ENCODE results near the gene NAA38.

NAA38 gene

DNA sequence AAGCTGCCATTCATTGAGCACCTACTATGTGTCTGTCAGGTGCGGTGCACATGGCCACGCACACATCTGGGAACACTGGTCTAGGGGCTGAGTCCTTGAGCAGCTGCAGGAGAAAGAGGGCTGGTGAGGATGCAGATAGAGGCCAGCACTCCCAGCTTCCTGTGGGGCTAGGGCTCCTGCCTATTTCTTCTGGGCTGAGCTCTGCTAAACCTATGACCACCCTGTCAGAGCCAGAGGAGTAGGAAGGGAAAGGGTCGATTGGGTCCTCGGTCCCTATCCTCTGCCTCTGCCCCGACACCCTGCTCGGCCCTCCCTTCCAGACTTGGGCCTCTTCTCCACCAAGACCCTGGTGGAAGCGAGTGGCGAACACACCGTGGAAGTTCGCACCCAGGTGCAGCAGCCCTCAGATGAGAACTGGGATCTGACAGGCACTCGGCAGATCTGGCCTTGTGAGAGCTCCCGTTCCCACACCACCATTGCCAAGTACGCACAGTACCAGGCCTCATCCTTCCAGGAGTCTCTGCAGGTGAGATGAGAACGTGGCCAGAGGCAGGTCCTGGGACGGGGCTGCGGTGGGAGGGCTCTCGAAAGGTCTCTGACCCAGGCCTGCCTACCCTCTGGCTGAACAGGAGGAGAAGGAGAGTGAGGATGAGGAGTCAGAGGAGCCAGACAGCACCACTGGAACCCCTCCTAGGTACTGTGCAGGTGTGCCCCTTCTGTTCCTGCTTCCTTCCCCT lies 6.5 kb downstream of the NAA38 start:
- H3K9me3 ChIP-seq (ENCODE audit: insufficient read depth, low read length): no peaks in the 10 kb centered on the region
- peaks cover 18% of the 10 kb centered on the region for H3K79me2 ChIP-seq (ENCODE audit: low read length)
- H3K4me2 ChIP-seq (ENCODE audit: low read length): peak overlapping the region; percentile 77
- H3K27me3 ChIP-seq (ENCODE audit: low read depth, low read length): no peaks in the 10 kb centered on the region
- no peak overlapping the region for H3K9ac ChIP-seq (ENCODE audit: low read length)
- TF ChIP-seq, protein P1, sequence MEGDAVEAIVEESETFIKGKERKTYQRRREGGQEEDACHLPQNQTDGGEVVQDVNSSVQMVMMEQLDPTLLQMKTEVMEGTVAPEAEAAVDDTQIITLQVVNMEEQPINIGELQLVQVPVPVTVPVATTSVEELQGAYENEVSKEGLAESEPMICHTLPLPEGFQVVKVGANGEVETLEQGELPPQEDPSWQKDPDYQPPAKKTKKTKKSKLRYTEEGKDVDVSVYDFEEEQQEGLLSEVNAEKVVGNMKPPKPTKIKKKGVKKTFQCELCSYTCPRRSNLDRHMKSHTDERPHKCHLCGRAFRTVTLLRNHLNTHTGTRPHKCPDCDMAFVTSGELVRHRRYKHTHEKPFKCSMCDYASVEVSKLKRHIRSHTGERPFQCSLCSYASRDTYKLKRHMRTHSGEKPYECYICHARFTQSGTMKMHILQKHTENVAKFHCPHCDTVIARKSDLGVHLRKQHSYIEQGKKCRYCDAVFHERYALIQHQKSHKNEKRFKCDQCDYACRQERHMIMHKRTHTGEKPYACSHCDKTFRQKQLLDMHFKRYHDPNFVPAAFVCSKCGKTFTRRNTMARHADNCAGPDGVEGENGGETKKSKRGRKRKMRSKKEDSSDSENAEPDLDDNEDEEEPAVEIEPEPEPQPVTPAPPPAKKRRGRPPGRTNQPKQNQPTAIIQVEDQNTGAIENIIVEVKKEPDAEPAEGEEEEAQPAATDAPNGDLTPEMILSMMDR (IDR thresholded peaks at IDR 0.05; ENCODE audit: low read depth, low read length): no peak
- TF ChIP-seq EZH2phosphoT487 (IDR thresholded peaks at IDR 0.05; ENCODE audit: low read depth): no peak
- peak overlapping the region; percentile 11; the same call in 1 of the 2 replicates for H3K27ac ChIP-seq (ENCODE audit: low read length)
- H3K4me1 ChIP-seq (ENCODE audit: low read length): peaks cover 31% of the 10 kb centered on the region
- no peak overlapping the region for H2AFZ ChIP-seq (ENCODE audit: low read depth, low read length)
- H3K36me3 ChIP-seq (replicated peaks; ENCODE audit: low read depth, low read length): peaks cover 33% of the 10 kb centered on the region
- H4K20me1 ChIP-seq (ENCODE audit: insufficient read depth, low read length): peaks cover 24% of the 10 kb centered on the region
- H3K4me3 ChIP-seq (ENCODE audit: low read length): peak overlapping the region; percentile 57

DNA sequence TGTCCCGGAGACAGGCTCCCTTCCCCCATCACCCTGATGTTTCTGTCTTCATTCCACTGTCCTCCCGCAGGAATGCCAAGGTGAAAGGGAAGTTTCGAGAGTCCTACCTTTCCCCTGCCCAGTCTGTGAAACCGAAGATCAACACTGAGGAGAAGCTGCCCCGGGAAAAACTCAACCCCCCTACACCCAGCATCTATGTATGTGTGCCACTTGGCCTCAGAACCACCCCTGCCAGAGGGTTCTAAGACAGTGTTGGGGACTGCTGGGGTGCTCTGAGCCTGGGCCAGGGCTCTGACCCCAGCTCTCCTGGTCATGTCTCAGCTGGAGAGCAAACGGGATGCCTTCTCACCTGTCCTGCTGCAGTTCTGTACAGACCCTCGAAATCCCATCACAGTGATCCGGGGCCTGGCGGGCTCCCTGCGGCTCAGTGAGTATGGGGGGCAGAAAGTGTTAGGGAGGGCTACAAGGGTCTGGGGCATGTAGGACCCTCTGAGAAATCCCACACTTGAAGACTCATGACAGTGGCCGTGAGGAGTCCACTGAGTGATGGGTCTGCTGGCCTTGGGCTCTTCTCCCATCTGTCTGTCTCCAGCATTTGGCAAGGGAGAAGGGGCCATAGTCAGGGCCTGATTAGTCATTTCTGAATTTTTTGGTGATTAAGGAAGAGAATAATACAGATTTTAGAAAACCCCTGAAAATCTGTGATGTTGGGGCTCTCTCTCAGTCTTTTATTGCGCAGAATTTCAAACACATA lies 7.4 kb downstream of the NAA38 start:
- Histone ChIP-seq H3K4me3 (ENCODE audit: low read length) (no peak overlapping the region), H4K20me1 (ENCODE audit: insufficient read depth, low read length) (peaks cover 33% of the 10 kb centered on the region), H3K79me2 (ENCODE audit: low read length) (peaks cover 22% of the 10 kb centered on the region), H2AFZ (ENCODE audit: low read depth, low read length) (no peak overlapping the region), H3K4me2 (ENCODE audit: low read length) (no peak overlapping the region), H3K9ac (ENCODE audit: low read length) (no peak overlapping the region), H3K36me3 (replicated peaks; ENCODE audit: low read depth, low read length) (peaks cover 38% of the 10 kb centered on the region), H3K27ac (ENCODE audit: low read length) (0 out of 2 replicates have a peak overlapping the region, but pooled peaks have one; percentile 11), H3K27me3 (ENCODE audit: low read depth, low read length) (no peaks in the 10 kb centered on the region), H3K4me1 (ENCODE audit: low read length) (peaks cover 31% of the 10 kb centered on the region), H3K9me3 (ENCODE audit: insufficient read depth, low read length) (no peaks in the 10 kb centered on the region)
- TF ChIP-seq, protein P1 (IDR thresholded peaks at IDR 0.05; ENCODE audit: low read depth, low read length): no peak
- TF ChIP-seq EZH2phosphoT487 (IDR thresholded peaks at IDR 0.05; ENCODE audit: low read depth): no peak

DNA sequence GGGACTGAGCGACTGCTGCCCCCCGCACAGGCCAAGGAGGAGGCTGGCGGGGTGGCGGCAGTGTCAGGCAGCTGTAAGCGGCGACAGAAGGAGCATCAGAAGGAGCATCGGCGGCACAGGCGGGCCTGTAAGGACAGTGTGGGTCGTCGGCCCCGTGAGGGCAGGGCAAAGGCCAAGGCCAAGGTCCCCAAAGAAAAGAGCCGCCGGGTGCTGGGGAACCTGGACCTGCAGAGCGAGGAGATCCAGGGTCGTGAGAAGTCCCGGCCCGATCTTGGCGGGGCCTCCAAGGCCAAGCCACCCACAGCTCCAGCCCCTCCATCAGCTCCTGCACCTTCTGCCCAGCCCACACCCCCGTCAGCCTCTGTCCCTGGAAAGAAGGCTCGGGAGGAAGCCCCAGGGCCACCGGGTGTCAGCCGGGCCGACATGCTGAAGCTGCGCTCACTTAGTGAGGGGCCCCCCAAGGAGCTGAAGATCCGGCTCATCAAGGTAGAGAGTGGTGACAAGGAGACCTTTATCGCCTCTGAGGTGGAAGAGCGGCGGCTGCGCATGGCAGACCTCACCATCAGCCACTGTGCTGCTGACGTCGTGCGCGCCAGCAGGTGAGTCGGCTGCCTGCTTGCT lies 8.1 kb downstream of the NAA38 start:
- Histone ChIP-seq H4K20me1 (ENCODE audit: insufficient read depth, low read length) (peaks cover 37% of the 10 kb centered on the region), H3K9me3 (ENCODE audit: insufficient read depth, low read length) (no peaks in the 10 kb centered on the region), H3K4me2 (ENCODE audit: low read length) (no peak overlapping the region), H3K4me1 (ENCODE audit: low read length) (peaks cover 31% of the 10 kb centered on the region), H3K36me3 (replicated peaks; ENCODE audit: low read depth, low read length) (peaks cover 38% of the 10 kb centered on the region), H3K27ac (ENCODE audit: low read length) (no peak overlapping the region), H2AFZ (ENCODE audit: low read depth, low read length) (no peak overlapping the region), H3K27me3 (ENCODE audit: low read depth, low read length) (no peaks in the 10 kb centered on the region), H3K9ac (ENCODE audit: low read length) (no peak overlapping the region), H3K4me3 (ENCODE audit: low read length) (no peak overlapping the region), H3K79me2 (ENCODE audit: low read length) (peaks cover 29% of the 10 kb centered on the region)
- TF ChIP-seq, protein P1 (IDR thresholded peaks at IDR 0.05; ENCODE audit: low read depth, low read length): no peak
- TF ChIP-seq EZH2phosphoT487 (IDR thresholded peaks at IDR 0.05; ENCODE audit: low read depth): no peak

DNA sequence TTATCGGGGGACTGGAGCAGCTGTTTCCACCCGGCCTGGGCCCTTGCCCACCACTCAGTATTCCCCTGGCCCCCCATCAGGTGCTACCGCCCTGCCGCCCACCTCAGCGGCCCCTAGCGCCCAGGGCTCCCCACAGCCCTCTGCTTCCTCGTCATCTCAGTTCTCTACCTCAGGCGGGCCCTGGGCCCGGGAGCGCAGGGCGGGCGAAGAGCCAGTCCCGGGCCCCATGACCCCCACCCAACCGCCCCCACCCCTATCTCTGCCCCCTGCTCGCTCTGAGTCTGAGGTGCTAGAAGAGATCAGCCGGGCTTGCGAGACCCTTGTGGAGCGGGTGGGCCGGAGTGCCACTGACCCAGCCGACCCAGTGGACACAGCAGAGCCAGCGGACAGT lies 8.6 kb downstream of the NAA38 start:
- no peak for TF ChIP-seq EZH2phosphoT487 (IDR thresholded peaks at IDR 0.05; ENCODE audit: low read depth)
- TF ChIP-seq, protein P1 (IDR thresholded peaks at IDR 0.05; ENCODE audit: low read depth, low read length): no peak
- Histone ChIP-seq H2AFZ (ENCODE audit: low read depth, low read length) (no peak overlapping the region), H4K20me1 (ENCODE audit: insufficient read depth, low read length) (peaks cover 37% of the 10 kb centered on the region), H3K9ac (ENCODE audit: low read length) (no peak overlapping the region), H3K27ac (ENCODE audit: low read length) (no peak overlapping the region), H3K4me3 (ENCODE audit: low read length) (no peak overlapping the region), H3K4me2 (ENCODE audit: low read length) (no peak overlapping the region), H3K36me3 (replicated peaks; ENCODE audit: low read depth, low read length) (peaks cover 37% of the 10 kb centered on the region), H3K4me1 (ENCODE audit: low read length) (peaks cover 31% of the 10 kb centered on the region), H3K79me2 (ENCODE audit: low read length) (peaks cover 32% of the 10 kb centered on the region), H3K9me3 (ENCODE audit: insufficient read depth, low read length) (no peaks in the 10 kb centered on the region), H3K27me3 (ENCODE audit: low read depth, low read length) (no peaks in the 10 kb centered on the region)
